ENCODE measurements around the gene PON2. TPM values are rescaled to one million over a fixed set of nuclear protein-coding genes. Genes with fewer than 3 reads are reported as not detected.

Gene PON2
- total RNA-seq (43.1 and 72.8 TPM in 2 replicates), polyA plus RNA-seq (77.5 and 140 TPM in 2 replicates), polyA minus RNA-seq (ENCODE audit: low replicate concordance) (4.0 and 7.9 TPM in 2 replicates)
- 51.1 and 83.4 TPM in 2 replicates for polyA plus RNA-seq (2012)

DNA sequence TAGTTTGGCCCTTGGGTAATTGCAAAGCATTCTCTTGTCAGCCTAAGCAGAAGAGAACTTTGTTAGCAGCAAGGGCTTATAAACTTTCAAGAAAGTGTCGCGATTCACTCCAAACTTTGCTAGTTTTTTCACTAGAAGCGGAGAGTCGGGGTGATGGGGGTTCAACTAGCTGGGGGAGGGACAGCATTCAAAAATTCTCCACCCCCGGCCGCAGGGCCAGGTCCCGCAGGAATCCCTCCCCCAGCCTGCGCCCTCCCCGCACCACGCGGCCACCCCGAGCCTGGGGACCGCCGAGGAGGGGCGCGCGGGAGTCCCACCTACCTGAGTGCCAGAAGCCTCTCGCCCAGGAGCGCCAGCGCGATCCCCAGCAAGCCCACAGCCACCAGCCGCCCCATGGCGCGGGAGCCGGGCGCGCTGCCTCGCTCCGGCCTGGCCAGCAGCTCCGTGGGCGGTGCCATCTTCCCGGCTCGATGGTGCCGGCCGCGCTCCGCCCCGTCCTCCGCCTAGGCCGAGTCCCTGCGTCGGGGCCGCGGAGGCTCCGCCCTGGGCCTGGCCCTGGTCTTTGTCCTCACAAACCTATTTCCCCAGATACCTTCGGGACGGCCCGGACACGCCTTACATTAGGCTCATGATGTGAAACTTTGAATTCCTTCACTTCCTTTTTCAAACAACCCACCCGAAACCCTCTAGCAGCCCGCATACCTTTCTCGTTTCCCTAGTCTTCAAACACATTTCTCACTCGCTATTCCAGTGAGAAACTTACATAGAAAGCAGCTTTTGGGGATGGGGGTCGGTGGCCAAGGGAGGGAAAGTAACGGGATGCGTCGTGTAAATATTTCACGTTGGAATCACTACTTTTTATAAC is at the start of gene PON2:
Gene PON2, minus strand, starts transcription at position 472 of the 865 bp plus-strand sequence. Its CDS starts 77 bp downstream, at position 395.
- no peak for TF ChIP-seq EZH2 (IDR thresholded peaks at IDR 0.05; ENCODE audit: low read length, missing control alignments)
- TF ChIP-seq, protein P1, sequence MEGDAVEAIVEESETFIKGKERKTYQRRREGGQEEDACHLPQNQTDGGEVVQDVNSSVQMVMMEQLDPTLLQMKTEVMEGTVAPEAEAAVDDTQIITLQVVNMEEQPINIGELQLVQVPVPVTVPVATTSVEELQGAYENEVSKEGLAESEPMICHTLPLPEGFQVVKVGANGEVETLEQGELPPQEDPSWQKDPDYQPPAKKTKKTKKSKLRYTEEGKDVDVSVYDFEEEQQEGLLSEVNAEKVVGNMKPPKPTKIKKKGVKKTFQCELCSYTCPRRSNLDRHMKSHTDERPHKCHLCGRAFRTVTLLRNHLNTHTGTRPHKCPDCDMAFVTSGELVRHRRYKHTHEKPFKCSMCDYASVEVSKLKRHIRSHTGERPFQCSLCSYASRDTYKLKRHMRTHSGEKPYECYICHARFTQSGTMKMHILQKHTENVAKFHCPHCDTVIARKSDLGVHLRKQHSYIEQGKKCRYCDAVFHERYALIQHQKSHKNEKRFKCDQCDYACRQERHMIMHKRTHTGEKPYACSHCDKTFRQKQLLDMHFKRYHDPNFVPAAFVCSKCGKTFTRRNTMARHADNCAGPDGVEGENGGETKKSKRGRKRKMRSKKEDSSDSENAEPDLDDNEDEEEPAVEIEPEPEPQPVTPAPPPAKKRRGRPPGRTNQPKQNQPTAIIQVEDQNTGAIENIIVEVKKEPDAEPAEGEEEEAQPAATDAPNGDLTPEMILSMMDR (conservative IDR thresholded peaks at IDR 0.05 in 1 of 2, IDR thresholded peaks at IDR 0.05 in 1 of 2; ENCODE audit: low read depth in 1 of 2, low read length in 2 of 2) = no peak
- no peaks in the 10 kb centered on the region for H3K27me3 ChIP-seq (ENCODE audit: control insufficient read depth, insufficient read depth, low read length)

DNA sequence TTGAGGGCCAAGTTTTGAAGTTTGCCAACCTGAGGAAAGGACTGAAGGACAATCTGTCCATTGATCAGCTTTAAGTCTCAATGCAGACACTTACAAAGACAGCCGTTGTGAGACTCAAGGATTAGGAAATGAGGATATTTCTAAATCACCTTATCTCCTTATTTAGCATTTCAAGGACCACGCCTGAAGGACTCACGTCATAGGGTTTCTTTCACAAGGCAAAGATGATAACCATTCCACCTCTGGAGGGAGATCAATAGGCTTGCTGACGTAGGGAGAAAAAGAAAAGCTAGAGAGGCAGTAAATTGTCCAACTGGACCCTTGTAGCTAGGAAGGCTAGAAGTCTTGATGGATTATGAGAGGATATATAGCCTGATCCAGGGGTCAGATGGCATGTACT is 47.6 kb upstream of the PON2 start:
- H3K4me2 ChIP-seq (ENCODE audit: extremely low read depth, insufficient read depth, low read length) = no peak overlapping the region
- no peaks in the 10 kb centered on the region for H3K4me1 ChIP-seq (ENCODE audit: control insufficient read depth, extremely low read depth, insufficient read depth, low read length)
- DNase-seq (ENCODE audit: low read depth in 2 of 2) = no peak

More for the DNA sequence above, at the start of gene PON2:
- Histone ChIP-seq H3K9me3 (ENCODE audit: control insufficient read depth, insufficient read depth, low read depth, low read length) (no peaks in the 10 kb centered on the region), H4K20me1 (ENCODE audit: control insufficient read depth, extremely low read depth, insufficient read depth, low read length) (no peaks in the 10 kb centered on the region), H3K4me3 (replicated peaks in 1 of 4; ENCODE audit: control extremely low read depth in 1 of 4, insufficient read depth in 1 of 4, low read depth in 3 of 4, low read length in 4 of 4) (peak within 1 kb of the TSS; percentile 52 to 90 (median 64)), H3K79me2 (ENCODE audit: control insufficient read depth, insufficient read depth, low read length) (peaks cover 4% of the 10 kb centered on the region), H3K9ac (ENCODE audit: insufficient read depth, low read length) (peak within 1 kb of the TSS; percentile 73), H2AFZ (ENCODE audit: low read length) (peak within 1 kb of the TSS; percentile 84), H3K27ac (ENCODE audit: insufficient read depth, low read length) (peak within 1 kb of the TSS; percentile 81), H3K4me1 (ENCODE audit: control insufficient read depth, extremely low read depth, insufficient read depth, low read length) (peaks cover 2% of the 10 kb centered on the region), H3K36me3 (ENCODE audit: control insufficient read depth, insufficient read depth, low read length) (no peaks in the 10 kb centered on the region), H3K4me2 (ENCODE audit: extremely low read depth, insufficient read depth, low read length) (peak within 1 kb of the TSS; percentile 93)
- DNase-seq (ENCODE audit: low read depth in 2 of 2) = peak; percentile 84 to 85

More for the DNA sequence above, 47.6 kb upstream of the PON2 start:
- Histone ChIP-seq H3K9ac (ENCODE audit: insufficient read depth, low read length) (no peak overlapping the region), H2AFZ (ENCODE audit: low read length) (no peak overlapping the region), H3K36me3 (ENCODE audit: control insufficient read depth, insufficient read depth, low read length) (no peaks in the 10 kb centered on the region), H3K27me3 (ENCODE audit: control insufficient read depth, insufficient read depth, low read length) (no peaks in the 10 kb centered on the region), H3K79me2 (ENCODE audit: control insufficient read depth, insufficient read depth, low read length) (no peaks in the 10 kb centered on the region), H3K27ac (ENCODE audit: insufficient read depth, low read length) (no peak overlapping the region), H4K20me1 (ENCODE audit: control insufficient read depth, extremely low read depth, insufficient read depth, low read length) (no peaks in the 10 kb centered on the region), H3K4me3 (replicated peaks in 1 of 4; ENCODE audit: control extremely low read depth in 1 of 4, insufficient read depth in 1 of 4, low read depth in 3 of 4, low read length in 4 of 4) (no peak overlapping the region), H3K9me3 (ENCODE audit: control insufficient read depth, insufficient read depth, low read depth, low read length) (no peaks in the 10 kb centered on the region)
- TF ChIP-seq, protein P1 (conservative IDR thresholded peaks at IDR 0.05 in 1 of 2, IDR thresholded peaks at IDR 0.05 in 1 of 2; ENCODE audit: low read depth in 1 of 2, low read length in 2 of 2) = no peak
- TF ChIP-seq EZH2 (IDR thresholded peaks at IDR 0.05; ENCODE audit: low read length, missing control alignments) = no peak
